ENCODE results near the gene PTPRCAP.
"Not testable (repeated sequence)": the region's sequence is repeated elsewhere in the genome, so short reads cannot be mapped to it uniquely, and the experiment has no call there.

Gene PTPRCAP

GRCh38 chr11:67427364-67427859, 10.1 kb downstream of the PTPRCAP start:
- not testable (repeated sequence) for DNase-seq (ENCODE audit: low read depth in 3 of 3)

DNA sequence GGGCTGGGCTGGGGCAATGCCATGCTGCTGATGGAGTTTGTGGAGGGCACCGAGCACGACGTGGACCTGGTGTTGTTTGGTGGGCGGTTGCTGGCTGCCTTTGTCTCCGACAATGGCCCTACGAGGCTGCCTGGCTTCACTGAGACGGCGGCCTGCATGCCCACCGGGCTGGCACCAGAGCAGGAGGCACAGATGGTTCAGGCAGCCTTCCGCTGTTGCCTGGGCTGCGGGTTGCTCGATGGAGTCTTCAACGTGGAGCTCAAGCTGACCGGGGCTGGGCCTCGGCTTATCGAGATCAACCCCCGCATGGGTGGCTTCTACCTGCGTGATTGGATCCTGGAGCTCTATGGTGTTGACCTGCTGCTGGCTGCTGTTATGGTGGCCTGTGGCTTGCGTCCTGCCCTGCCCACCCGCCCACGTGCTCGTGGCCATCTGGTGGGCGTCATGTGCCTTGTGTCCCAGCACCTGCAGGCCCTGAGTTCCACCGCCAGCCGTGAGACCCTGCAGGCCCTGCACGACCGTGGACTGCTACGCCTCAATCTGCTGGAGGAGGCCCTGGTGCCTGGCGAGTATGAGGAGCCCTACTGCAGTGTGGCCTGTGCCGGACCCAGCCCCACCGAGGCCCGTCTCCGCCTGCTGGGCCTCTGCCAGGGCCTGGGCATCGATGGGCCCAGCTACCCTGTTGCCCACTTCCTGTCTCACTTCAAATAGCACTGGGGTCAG, 13.4 kb downstream of the PTPRCAP start:
- no peak for DNase-seq (ENCODE audit: low read depth in 3 of 3)

GRCh38 chr11:67423466-67423865, 14.0 kb downstream of the PTPRCAP start:
- no peak for DNase-seq (ENCODE audit: low read depth in 3 of 3)

DNA sequence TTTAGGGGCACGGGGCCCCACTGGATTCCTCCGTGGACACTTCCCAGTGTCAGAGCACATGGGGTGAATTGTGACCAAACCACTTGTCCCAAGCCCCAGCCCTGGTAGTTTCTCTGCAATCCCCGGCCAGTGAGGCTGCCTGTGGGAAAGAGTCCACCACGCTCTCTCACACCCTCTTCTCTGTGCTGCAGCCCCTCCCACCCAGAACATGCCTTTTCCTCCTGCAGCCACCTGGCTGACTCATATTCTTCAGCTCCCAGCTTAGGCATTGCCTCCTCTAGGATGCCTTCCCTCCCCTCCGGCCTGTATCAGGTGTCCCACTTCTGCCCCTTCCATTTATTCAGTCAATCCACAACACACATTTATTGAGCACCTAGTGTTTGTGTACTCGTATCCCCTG, 14.6 kb downstream of the PTPRCAP start:
- DNase-seq (ENCODE audit: low read depth in 3 of 3) = no peak

DNA sequence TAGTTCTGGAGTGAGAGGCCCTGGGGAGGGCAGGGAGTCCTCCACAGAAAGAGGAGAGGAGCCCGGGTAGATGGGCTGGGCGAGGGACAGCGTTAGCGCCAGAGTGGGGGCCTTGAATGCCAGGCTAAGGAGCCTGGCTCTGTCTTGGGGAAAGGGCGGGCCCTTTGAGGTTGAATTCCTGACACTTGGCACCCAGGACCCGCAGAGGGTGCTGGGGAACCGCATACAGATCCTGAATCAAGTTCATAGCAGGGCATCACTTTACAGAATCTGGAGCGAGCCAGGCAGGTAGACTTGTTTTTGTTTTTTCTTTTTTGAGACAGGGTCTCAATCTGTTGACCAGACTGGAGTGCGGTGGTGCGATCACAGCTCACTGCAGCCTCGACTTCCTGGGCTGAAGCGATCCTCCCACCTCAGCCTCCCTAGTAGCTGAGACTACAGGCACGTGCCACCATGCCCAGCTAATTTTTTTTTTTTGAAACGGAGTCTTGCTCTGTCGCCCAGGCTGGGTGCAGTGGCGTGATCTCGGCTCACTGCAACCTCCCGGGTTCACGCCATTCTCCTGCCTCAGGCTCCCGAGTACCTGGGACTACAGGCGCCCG, 16.0 kb downstream of the PTPRCAP start:
- no peak for DNase-seq (ENCODE audit: low read depth in 3 of 3)

DNA sequence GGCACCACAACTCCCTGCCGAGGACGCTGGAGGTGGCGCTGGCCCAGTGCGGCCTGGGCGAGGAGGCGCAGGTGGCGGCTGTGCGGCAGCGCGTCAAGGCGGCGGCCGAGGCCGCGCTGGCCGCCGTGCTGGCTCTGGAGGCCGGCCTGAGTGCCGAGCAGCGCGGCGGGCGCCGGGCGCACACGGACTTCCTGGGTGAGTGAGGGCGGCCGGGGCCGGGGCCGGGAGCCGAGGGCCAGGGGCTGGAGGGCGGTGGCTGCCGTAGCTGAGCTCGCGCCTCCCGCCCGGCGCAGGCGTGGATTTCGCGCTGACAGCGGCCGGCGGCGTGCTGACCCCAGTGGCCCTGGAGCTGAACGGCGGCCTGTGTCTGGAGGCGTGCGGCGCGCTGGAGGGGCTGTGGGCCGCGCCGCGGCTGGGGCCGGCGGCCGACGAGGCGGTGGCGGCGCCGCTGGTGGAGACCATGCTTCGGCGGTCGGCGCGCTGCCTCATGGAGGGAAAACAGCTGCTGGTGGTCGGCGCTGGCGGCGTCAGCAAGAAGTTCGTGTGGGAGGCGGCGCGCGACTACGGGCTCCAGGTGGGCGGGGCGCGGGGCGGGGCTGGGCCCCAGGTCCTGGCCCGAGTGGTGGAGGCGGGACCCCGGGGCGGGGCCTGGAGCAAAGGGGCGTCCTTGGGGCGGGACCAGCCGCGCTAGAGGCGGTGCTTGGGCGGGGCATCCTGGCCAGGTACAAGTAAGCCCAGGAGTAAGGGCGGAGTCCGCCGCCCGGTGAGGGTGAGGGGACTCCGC, 16.6 kb downstream of the PTPRCAP start:
- peak; percentile 98 to 99 (median 98) for DNase-seq (ENCODE audit: low read depth in 3 of 3)

DNA sequence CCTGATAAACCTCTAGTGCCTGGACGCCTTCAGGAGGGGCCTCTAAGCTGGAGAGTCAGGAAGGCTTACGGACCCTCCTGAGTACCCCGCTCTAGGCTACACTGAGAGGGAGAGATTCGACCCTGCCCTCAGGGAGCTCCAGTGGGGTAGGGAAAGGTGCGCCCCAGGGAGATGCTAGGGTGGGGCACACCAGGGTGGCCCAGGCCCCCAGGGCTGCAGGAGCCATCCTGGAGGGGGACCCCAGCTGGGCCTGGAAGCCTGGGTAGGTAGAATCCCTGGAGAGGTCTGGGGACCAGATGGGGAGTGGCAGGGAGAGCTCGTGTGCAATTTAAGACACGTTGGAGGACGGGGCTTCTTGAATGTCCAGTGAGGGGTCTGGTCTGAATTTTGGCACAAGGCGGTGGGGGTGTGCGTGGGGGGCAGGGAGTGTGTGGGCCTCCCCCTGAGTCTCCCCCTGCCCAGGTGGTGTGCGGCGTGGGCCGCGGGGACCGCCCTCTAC, 17.3 kb downstream of the PTPRCAP start:
- DNase-seq (ENCODE audit: low read depth in 3 of 3) = no peak

DNA sequence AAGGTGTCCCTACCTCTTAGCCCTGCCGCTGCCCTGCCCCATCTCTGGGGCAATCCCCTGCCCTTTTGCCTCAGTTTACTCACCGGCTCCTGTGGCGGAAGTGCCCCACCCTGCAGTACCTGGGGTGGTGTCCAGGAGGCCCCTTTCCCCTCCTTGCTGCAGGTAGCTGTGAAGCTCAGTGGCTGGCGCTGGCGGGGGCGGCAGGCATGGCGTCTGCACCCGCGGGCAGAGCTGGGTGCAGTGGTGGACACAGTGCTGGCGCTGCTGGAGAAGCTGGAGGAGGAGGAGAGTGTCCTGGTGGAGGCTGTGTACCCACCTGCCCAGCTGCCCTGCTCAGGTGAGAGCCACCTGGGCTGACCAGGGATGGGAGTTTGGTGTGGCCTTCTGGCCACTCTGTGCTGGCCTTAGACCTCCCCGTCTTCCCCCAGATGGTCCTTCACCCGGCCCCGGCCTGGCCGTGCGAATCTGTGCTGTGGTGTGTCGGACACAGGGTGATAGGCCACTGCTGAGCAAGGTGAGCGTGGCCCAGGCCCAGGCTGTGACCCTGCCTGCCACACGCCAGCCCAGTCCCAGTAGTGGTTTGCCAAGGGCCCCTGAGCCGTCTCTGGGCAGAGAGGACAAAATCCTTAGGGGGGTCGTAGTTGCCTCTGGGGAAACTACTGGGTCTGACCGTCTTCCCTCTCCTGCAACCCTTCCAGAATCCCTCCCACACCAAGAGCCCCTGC, 18.0 kb downstream of the PTPRCAP start:
- no peak for DNase-seq (ENCODE audit: low read depth in 3 of 3)

DNA sequence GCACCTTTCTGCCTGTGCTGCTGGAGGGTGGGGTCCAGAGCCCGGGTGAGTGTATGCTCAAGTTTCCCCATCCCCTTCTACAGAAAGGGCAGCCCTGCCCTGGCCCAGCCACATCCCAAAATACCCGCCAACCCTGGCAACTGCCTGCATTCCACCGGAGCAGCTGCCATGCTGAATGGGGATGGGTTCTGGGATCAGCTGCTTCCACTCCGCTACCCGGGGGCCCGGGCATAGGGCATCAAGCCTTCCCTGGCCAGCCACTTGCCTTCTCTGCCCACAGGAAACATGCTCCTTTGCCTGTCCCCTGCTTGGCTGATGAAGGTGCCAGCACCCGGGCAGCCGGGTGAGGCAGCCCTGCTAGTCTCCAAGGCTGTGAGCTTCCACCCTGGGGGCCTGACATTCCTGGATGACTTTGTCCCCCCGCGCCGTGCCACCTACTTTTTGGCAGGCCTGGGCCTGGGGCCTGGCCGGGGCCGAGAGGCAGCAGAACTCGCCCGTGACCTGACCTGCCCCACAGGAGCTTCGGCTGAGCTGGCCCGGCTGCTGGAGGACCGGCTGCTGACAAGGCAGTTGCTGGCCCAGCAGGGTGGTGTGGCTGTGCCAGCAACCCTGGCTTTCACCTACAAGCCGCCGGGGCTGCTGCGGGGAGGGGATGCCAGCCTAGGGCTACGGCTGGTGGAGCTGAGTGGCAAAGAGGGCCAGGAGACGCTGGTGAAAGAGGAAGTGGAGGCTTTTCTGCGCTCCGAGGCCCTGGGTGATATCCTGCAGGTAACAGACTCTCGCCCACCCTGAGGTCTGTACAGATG, 18.8 kb downstream of the PTPRCAP start:
- no peak for DNase-seq (ENCODE audit: low read depth in 3 of 3)

GRCh38 chr11:67417425-67417824, 20.1 kb downstream of the PTPRCAP start:
- DNase-seq (ENCODE audit: low read depth in 3 of 3) = no peak

GRCh38 chr11:67416416-67417335, 20.8 kb downstream of the PTPRCAP start:
- DNase-seq (ENCODE audit: low read depth in 3 of 3) = peak in 2 of 3 experiments; percentile 58 to 73

- DNase-seq (ENCODE audit: low read depth in 3 of 3) = no peak
Observed at GRCh38 chr11:67415501-67416304, 21.8 kb downstream of the PTPRCAP start, which contains the start of gene CARNS1. Gene CARNS1, plus strand, starts transcription at chr11:67415678. Its CDS starts 522 bp downstream, at chr11:67416200.

GRCh38 chr11:67413266-67413849, 24.1 kb downstream of the PTPRCAP start:
- no peak for DNase-seq (ENCODE audit: low read depth in 3 of 3)

DNA sequence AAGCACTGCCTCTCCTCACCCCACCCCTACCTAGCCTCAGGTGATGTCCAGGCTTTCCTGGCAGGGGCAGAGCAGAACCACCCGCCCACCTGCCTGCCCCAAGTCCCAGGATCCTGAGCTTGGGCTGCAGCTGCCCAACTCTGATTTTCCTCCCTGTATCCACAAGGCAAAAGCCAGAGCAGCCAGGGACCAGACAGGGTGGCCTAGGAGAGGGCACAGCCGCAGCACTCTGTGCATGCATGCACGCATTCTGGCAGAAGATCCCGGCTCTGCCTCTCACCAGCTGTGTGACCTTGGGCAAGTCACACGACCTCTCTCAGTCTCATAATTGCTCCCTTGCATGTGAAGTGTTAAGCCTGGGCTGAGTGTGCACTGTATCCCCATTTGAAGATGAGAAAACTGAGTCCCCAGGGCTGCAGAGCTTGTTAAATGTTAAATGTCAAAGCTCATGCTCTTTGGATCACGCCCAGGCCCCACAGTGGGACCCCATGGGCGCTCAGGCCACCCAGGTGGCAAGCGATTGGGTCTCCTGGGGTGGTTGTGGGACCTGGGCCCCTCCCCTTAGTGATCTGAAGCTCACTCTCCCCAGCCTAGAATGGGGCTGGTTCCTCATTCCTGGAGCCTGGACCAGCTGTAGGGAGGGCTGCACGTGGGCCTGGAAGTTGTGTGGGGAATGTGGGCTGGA, 24.8 kb downstream of the PTPRCAP start:
- DNase-seq (ENCODE audit: low read depth in 3 of 3) = no peak

GRCh38 chr11:67411785-67412152, 25.7 kb downstream of the PTPRCAP start:
- DNase-seq (ENCODE audit: low read depth in 3 of 3) = no peak

- DNase-seq (ENCODE audit: low read depth in 3 of 3) = no peak
Observed at GRCh38 chr11:67410984-67411784, 26.3 kb downstream of the PTPRCAP start.

GRCh38 chr11:67410369-67410831, 27.1 kb downstream of the PTPRCAP start:
- no peak for DNase-seq (ENCODE audit: low read depth in 3 of 3)

Measured in stimulated activated CD4-positive, alpha-beta T cell treated with anti-CD3 and anti-CD28 coated beads, TNF-alpha, amount 100 ng/mL, for 4 hours (primary cell).